ENCODE data around the gene KLF18. TPM values are rescaled to one million over a fixed set of nuclear protein-coding genes. Genes with fewer than 3 reads are reported as not detected.
"Not testable (repeated sequence)": the region's sequence is repeated elsewhere in the genome, so short reads cannot be mapped to it uniquely, and the experiment has no call there.

KLF18 gene
- not detected in 2 replicates for total RNA-seq

GRCh38 chr1:44141531-44141930 lies at the start of gene KLF18:
KLF18 (minus strand) TSS chr1:44141631; CDS start chr1:44141631, 0 bp downstream.
- intact Hi-C loops (cut with micrococcal nuclease): no loop called here

GRCh38 chr1:44174630-44175029 lies 33.2 kb upstream of the KLF18 start:
- intact Hi-C loops (cut with micrococcal nuclease): no loop called here

GRCh38 chr1:44170281-44170823 lies 28.9 kb upstream of the KLF18 start:
- intact Hi-C loops (cut with micrococcal nuclease): no loop called here

- intact Hi-C loops (cut with micrococcal nuclease): no loop called here
These were observed 27.2 kb upstream of the KLF18 start for GRCh38 chr1:44168520-44169098.

- intact Hi-C loops (cut with micrococcal nuclease): no loop called here
These were observed 20.1 kb upstream of the KLF18 start for GRCh38 chr1:44161546-44161945.

GRCh38 chr1:44158871-44159270 lies 17.4 kb upstream of the KLF18 start:
- intact Hi-C loops (cut with micrococcal nuclease): no loop called here

GRCh38 chr1:44157903-44158302 lies 16.5 kb upstream of the KLF18 start:
- intact Hi-C loops (cut with micrococcal nuclease): no loop called here

GRCh38 chr1:44154049-44154448 lies 12.6 kb upstream of the KLF18 start:
- intact Hi-C loops (cut with micrococcal nuclease): no loop called here

- intact Hi-C loops (cut with micrococcal nuclease): no loop called here
These were observed 11.3 kb upstream of the KLF18 start for GRCh38 chr1:44152692-44153091.

GRCh38 chr1:44151808-44152207 lies 10.4 kb upstream of the KLF18 start:
- intact Hi-C loops (cut with micrococcal nuclease): no loop called here

GRCh38 chr1:44151332-44151731 lies 9.9 kb upstream of the KLF18 start:
- intact Hi-C loops (cut with micrococcal nuclease): no loop called here

GRCh38 chr1:44147582-44147981 lies 6.2 kb upstream of the KLF18 start:
- intact Hi-C loops (cut with micrococcal nuclease): no loop called here

- intact Hi-C loops (cut with micrococcal nuclease): no loop called here
These were observed 5.3 kb upstream of the KLF18 start for GRCh38 chr1:44146536-44147361.

- intact Hi-C loops (cut with micrococcal nuclease): no loop called here
These were observed 3.7 kb upstream of the KLF18 start for GRCh38 chr1:44144962-44145756.

GRCh38 chr1:44139565-44139964 lies 1.9 kb downstream of the KLF18 start:
- intact Hi-C loops (cut with micrococcal nuclease): not testable (repeated sequence)

- intact Hi-C loops (cut with micrococcal nuclease): no loop called here
These were observed 3.2 kb downstream of the KLF18 start for GRCh38 chr1:44138239-44138638.

- intact Hi-C loops (cut with micrococcal nuclease): no loop called here
These were observed 5.5 kb downstream of the KLF18 start for GRCh38 chr1:44135886-44136285.

GRCh38 chr1:44134071-44134920 lies 7.1 kb downstream of the KLF18 start:
- intact Hi-C loops (cut with micrococcal nuclease): no loop called here

GRCh38 chr1:44131411-44131810 lies 10.0 kb downstream of the KLF18 start:
- intact Hi-C loops (cut with micrococcal nuclease): no loop called here

GRCh38 chr1:44129616-44130500 lies 11.6 kb downstream of the KLF18 start:
- intact Hi-C loops (cut with micrococcal nuclease): no loop called here

Measured in T-helper 1 cell treated with Interleukin-12 subunit alpha and Interleukin-12 subunit beta and Interleukin-4 antibody, amounts not matched to agents 30 ng/mL and 1 ng/mL, for 36 hours (primary cell).